ENCODE data around the gene TXLNB. TPM values are rescaled to one million over a fixed set of nuclear protein-coding genes. Genes with fewer than 3 reads are reported as not detected.

Gene TXLNB
- total and polyA plus RNA-seq, 2 donors (not counting 3 experiments of a cell fraction or from before 2014, with no cell fraction given) = 0.04 to 0.18 TPM

GRCh38 chr6:139205843-139206242, 86.0 kb downstream of the TXLNB start:
- H3K9ac ChIP-seq (replicated peaks; ENCODE audit: extremely low read depth, insufficient read depth, low read length) = no peak overlapping the region
- dilution Hi-C loops (cut with MboI; ENCODE audit: extremely low pct_ligation_motif_present, low sequenced_read_pairs) (no loop called here), intact Hi-C loops (cut with micrococcal nuclease) (no loop called here)
- H3K9me3 ChIP-seq (replicated peaks; ENCODE audit: control insufficient read depth, insufficient read depth, low read length) = no peaks in the 10 kb centered on the region
- no peak overlapping the region for H3K4me3 ChIP-seq (replicated peaks in 1 of 3; ENCODE audit: insufficient read depth in 1 of 3, low read depth in 1 of 3, low read length in 3 of 3)
- H3K27me3 ChIP-seq (ENCODE audit: control insufficient read depth in 2 of 2, insufficient read depth in 2 of 2, low read length in 2 of 2) = peaks cover 0 to 2% of the 10 kb centered on the region in 2 experiments
- no peaks in the 10 kb centered on the region for H4K20me1 ChIP-seq (replicated peaks; ENCODE audit: control insufficient read depth, extremely low read depth, insufficient read depth, low read length)
- no peak for TF ChIP-seq JUN (IDR thresholded peaks at IDR 0.05; ENCODE audit: borderline replicate concordance, insufficient read depth, insufficient read length, low read depth)
- no peak for TF ChIP-seq MYC (IDR thresholded peaks at IDR 0.05; ENCODE audit: low read depth, low read length)
- no peak for TF ChIP-seq GATA2 (IDR thresholded peaks at IDR 0.05; ENCODE audit: insufficient read depth, insufficient read length, low read depth, low read length)
- no peak for TF ChIP-seq FOS (IDR thresholded peaks at IDR 0.05; ENCODE audit: borderline replicate concordance, insufficient read depth, low read length)
- TF ChIP-seq POLR2A (IDR thresholded peaks at IDR 0.05; ENCODE audit: low read depth, low read length) = no peak
- TF ChIP-seq EZH2 (IDR thresholded peaks at IDR 0.05; ENCODE audit: borderline replicate concordance, low read depth, low read length, severe bottlenecking) = no peak
- BruUV-seq (replicated peaks) = no TSS peak
- H3K36me3 ChIP-seq (ENCODE audit: control insufficient read depth in 2 of 2, extremely low read depth in 1 of 2, insufficient read depth in 2 of 2, low read length in 2 of 2) = no peaks in the 10 kb centered on the region
- CTCF ChIA-PET = no interaction called here
- H3K79me2 ChIP-seq (ENCODE audit: control insufficient read depth, insufficient read depth, low read length) = no peaks in the 10 kb centered on the region
- POLR2A ChIA-PET = no interaction called here
- H3K9me1 ChIP-seq (replicated peaks; ENCODE audit: control insufficient read depth, extremely low read depth, insufficient read depth, low read length) = no peaks in the 10 kb centered on the region
- H2AFZ ChIP-seq (ENCODE audit: low read depth, low read length) = no peak overlapping the region
- no peak overlapping the region for H3K27ac ChIP-seq (ENCODE audit: insufficient read depth, low read depth, low read length)
- H3K4me2 ChIP-seq (ENCODE audit: insufficient read depth, low read length) = no peak overlapping the region
- no peaks in the 10 kb centered on the region for H3K4me1 ChIP-seq (ENCODE audit: control insufficient read depth, extremely low read depth, insufficient read depth, low read length)
- FAIRE-seq = no peak
- DNase-seq (ENCODE audit: low read depth, low spot score) = no peak

GRCh38 chr6:139204978-139205377, 86.8 kb downstream of the TXLNB start:
- intact Hi-C loops (cut with micrococcal nuclease) (no loop called here), dilution Hi-C loops (cut with MboI; ENCODE audit: extremely low pct_ligation_motif_present, low sequenced_read_pairs) (no loop called here)
- H3K79me2 ChIP-seq (ENCODE audit: control insufficient read depth, insufficient read depth, low read length) = no peaks in the 10 kb centered on the region
- H2AFZ ChIP-seq (ENCODE audit: low read depth, low read length) = no peak overlapping the region
- H3K9ac ChIP-seq (replicated peaks; ENCODE audit: extremely low read depth, insufficient read depth, low read length) = no peak overlapping the region
- no peaks in the 10 kb centered on the region for H3K36me3 ChIP-seq (ENCODE audit: control insufficient read depth in 2 of 2, extremely low read depth in 1 of 2, insufficient read depth in 2 of 2, low read length in 2 of 2)
- H3K9me3 ChIP-seq (replicated peaks; ENCODE audit: control insufficient read depth, insufficient read depth, low read length) = no peaks in the 10 kb centered on the region
- no peaks in the 10 kb centered on the region for H4K20me1 ChIP-seq (replicated peaks; ENCODE audit: control insufficient read depth, extremely low read depth, insufficient read depth, low read length)
- ChIA-PET CTCF (interaction anchor here (1.6 kb wide), 1 partner anchor 14 kb away, joined by 7 read pairs; no protein-coding TSS in a partner anchor), POLR2A (no interaction called here)
- H3K27me3 ChIP-seq (ENCODE audit: control insufficient read depth in 2 of 2, insufficient read depth in 2 of 2, low read length in 2 of 2) = peaks cover 0 to 2% of the 10 kb centered on the region in 2 experiments
- H3K27ac ChIP-seq (ENCODE audit: insufficient read depth, low read depth, low read length) = no peak overlapping the region
- no peak for TF ChIP-seq MAX (IDR thresholded peaks at IDR 0.05; ENCODE audit: insufficient read depth, insufficient read length)
- no peak for TF ChIP-seq POLR2A (IDR thresholded peaks at IDR 0.05; ENCODE audit: low read depth, low read length)
- no peak for TF ChIP-seq EZH2 (IDR thresholded peaks at IDR 0.05; ENCODE audit: borderline replicate concordance, low read depth, low read length, severe bottlenecking)
- TF ChIP-seq GATA2 (IDR thresholded peaks at IDR 0.05; ENCODE audit: insufficient read depth, insufficient read length, low read depth, low read length) = no peak
- no peak for TF ChIP-seq MYC (IDR thresholded peaks at IDR 0.05; ENCODE audit: low read depth, low read length)
- TF ChIP-seq FOS (IDR thresholded peaks at IDR 0.05; ENCODE audit: borderline replicate concordance, insufficient read depth, low read length) = no peak
- TF ChIP-seq POLR2AphosphoS5 (IDR thresholded peaks at IDR 0.05; ENCODE audit: insufficient read depth, low read depth, low read length) = no peak
- no peak for TF ChIP-seq CTCF (IDR thresholded peaks at IDR 0.05; ENCODE audit: extremely low read depth in 1 of 2, insufficient read depth in 1 of 2, low read depth in 1 of 2, low read length in 2 of 2)
- no peak for TF ChIP-seq JUN (IDR thresholded peaks at IDR 0.05; ENCODE audit: borderline replicate concordance, insufficient read depth, insufficient read length, low read depth)
- H3K4me1 ChIP-seq (ENCODE audit: control insufficient read depth, extremely low read depth, insufficient read depth, low read length) = no peaks in the 10 kb centered on the region
- no peak overlapping the region for H3K4me2 ChIP-seq (ENCODE audit: insufficient read depth, low read length)
- no peak overlapping the region for H3K4me3 ChIP-seq (replicated peaks in 1 of 3; ENCODE audit: insufficient read depth in 1 of 3, low read depth in 1 of 3, low read length in 3 of 3)
- FAIRE-seq = no peak
- BruUV-seq (replicated peaks) = no TSS peak
- DNase-seq (ENCODE audit: low read depth, low spot score) = no peak
- H3K9me1 ChIP-seq (replicated peaks; ENCODE audit: control insufficient read depth, extremely low read depth, insufficient read depth, low read length) = no peaks in the 10 kb centered on the region

Measured in endothelial cell of umbilical vein (primary cell).